Right cardiac atrium (tissue), 5 donors: ENCODE results near the gene RAB30. TPM values are rescaled to one million over a fixed set of nuclear protein-coding genes. Genes with fewer than 3 reads are reported as not detected.

Experiments
- ATAC-seq, 2 donors: fragments of 200-7000 bp; cut with Tn5 transposase; one replicate each; pipeline versions ENCODE4 v1.8.0 to v1.9.1; 2020; ENCODE audit warnings: moderate library complexity in 2 of 2, mild to moderate bottlenecking in 1 of 2
- DNase-seq, 3 donors: peaks; one replicate each; pipeline ENCODE4 v3.0.0-alpha.2; 2020
- H3K27ac ChIP-seq: one replicate; pipeline ENCODE4 v1.5.1; 2013; ENCODE audit warnings: mild to moderate bottlenecking, low read length, control low read depth, moderate library complexity
- H3K27me3 ChIP-seq: one replicate; pipeline ENCODE4 v1.6.1; 2013; ENCODE audit not compliant: control insufficient read depth, insufficient read depth
- H3K4me1 ChIP-seq: one replicate; pipeline ENCODE4 v1.6.1; 2013; ENCODE audit warnings: low read length; ENCODE audit not compliant: control insufficient read depth, insufficient read depth
- H3K4me3 ChIP-seq: one replicate; pipeline ENCODE4 v1.5.1; 2013; ENCODE audit warnings: low read length, control low read depth
- H3K9me3 ChIP-seq: one replicate; pipeline ENCODE4 v1.6.1; 2013; ENCODE audit warnings: low read length; ENCODE audit not compliant: control insufficient read depth
- WGBS: extraction: QIAGEN DNeasy Blood & Tissue Kit; methylation state at CpG from one replicate; pipeline ENCODE4 v1.1.7; 2013; 5-methylcytosine and 5-hydroxymethylcytosine counted together
- intact Hi-C, 4 donors: fragments of 100-400 bp; cut with DNase I; formaldehyde crosslinking; loops; one replicate each; pipeline versions ENCODE4 v1.11.0 to v1.14.0; 2022 to 2023
- polyA plus RNA-seq: library from polyadenylated mRNA; stranded (reverse); fragments of 200-250 nt; gene quantifications from one replicate; pipeline ENCODE4 v1.2.3, GENCODE V29; 2013
- total RNA-seq, 4 donors: library from RNA; stranded (reverse); fragmentation: NEBNext Ultra II Directional; extraction: Animal tissue kit (Norgen Biotek cat#: 25700); gene quantifications; one replicate each; pipeline ENCODE4 v1.2.1, GENCODE V29; 2021
- donor health status: healthy with polysubstance abuse.
- donor health status: DM: no; HTN: yes; CAD: no.
- donor health status: DM: no; HTN: no; CAD: no.
- donor health status: DM: no; HTN: yes; CAD: no; lungs with severe emphysema.
- donor health status: DM: yes; HTN: yes; CAD: no.

RAB30 gene
- total and polyA plus RNA-seq, 5 donors, result 4.6 to 30.6 (median 24.1) TPM

DNA sequence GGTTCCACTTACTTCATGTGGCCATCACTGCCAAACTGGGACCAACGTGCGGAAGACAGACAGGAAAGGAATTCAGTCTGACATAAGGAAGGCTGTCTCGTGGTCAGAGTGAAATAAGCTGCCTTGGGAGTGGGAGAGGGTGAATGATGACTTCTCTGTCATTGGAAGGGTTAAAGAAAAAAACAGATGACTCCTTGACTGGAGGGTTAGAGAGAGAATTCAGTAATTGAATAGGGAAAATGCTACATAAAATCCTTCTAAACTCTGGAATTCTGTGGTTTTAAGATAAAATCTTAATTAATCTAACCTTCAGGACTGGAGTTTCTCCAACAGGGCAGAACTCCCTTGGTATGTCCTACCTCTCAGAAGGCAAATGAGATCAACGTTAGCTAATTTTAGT is 33.8 kb downstream of the RAB30 start:
- H3K4me3 ChIP-seq, result no peak overlapping the region
- DNase-seq, result no peak
- peaks cover 11% of the 10 kb centered on the region for H3K4me1 ChIP-seq
- WGBS, result 48% methylated on average over 4 of the region's 4 CpGs
- intact Hi-C loops, result no loop called here
- H3K9me3 ChIP-seq, result no peaks in the 10 kb centered on the region
- no peak overlapping the region for H3K27ac ChIP-seq
- ATAC-seq, result no peak
- no peaks in the 10 kb centered on the region for H3K27me3 ChIP-seq

GRCh38 chr11:83036701-83037100 is 35.0 kb downstream of the RAB30 start:
- DNase-seq (no peak), ATAC-seq (no peak)
- H3K4me3 ChIP-seq, result no peak overlapping the region
- 64% methylated on average over 5 of the region's 5 CpGs for WGBS
- intact Hi-C loops, result no loop called here
- H3K27me3 ChIP-seq, result no peaks in the 10 kb centered on the region
- H3K4me1 ChIP-seq, result peaks cover 14% of the 10 kb centered on the region
- no peak overlapping the region for H3K27ac ChIP-seq
- no peaks in the 10 kb centered on the region for H3K9me3 ChIP-seq

DNA sequence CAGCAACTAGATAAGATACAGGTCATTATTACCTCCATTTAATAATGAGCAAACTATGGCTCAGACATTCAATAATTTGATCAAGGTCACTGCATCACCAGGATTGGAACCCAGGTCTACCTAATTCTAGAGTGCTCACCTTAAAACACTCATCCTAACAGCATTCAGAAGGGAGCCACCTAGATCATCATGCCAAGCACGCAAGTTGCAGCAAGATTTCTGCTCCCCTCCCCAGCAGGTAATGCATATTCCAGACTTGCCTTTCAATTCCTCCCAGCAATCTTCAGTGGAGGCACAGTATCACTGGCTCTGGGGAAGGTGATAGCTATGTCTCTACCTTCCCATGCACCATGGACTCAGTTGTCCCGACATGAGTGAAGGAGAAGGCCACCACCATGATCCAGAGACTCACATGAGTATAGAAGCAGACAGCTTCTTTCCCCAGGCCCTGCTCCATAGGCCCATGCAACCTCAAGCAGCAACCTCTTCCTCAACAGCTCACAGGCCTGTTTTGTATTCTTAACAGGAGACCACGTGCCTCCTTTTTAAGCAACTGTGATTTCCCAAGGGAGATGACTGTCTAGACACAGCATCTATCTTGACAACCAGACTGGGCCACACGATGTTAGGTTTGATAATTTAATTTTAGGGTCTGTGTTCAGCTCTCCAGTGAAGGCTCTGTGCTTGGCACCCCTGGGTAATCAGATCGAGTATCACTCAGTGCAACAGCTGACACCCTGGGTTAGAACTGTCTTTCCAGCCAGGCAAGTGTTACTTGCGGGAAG is 36.4 kb downstream of the RAB30 start:
- H3K4me1 ChIP-seq, result peaks cover 15% of the 10 kb centered on the region
- peak overlapping the region; percentile 56 for H3K27ac ChIP-seq
- DNase-seq (no peak), ATAC-seq (peak; percentile 20 to 22)
- no peaks in the 10 kb centered on the region for H3K27me3 ChIP-seq
- no peak overlapping the region for H3K4me3 ChIP-seq
- H3K9me3 ChIP-seq, result no peaks in the 10 kb centered on the region
- 65% methylated on average over 6 of the region's 6 CpGs for WGBS
- intact Hi-C loops, result no loop called here

GRCh38 chr11:83034673-83035014 is 37.1 kb downstream of the RAB30 start:
- peaks cover 15% of the 10 kb centered on the region for H3K4me1 ChIP-seq
- ATAC-seq (peak in 1 of 2 donors; percentile 24), DNase-seq (no peak)
- H3K9me3 ChIP-seq, result no peaks in the 10 kb centered on the region
- peak overlapping the region; percentile 38 for H3K27ac ChIP-seq
- no peak overlapping the region for H3K4me3 ChIP-seq
- H3K27me3 ChIP-seq, result no peaks in the 10 kb centered on the region
- intact Hi-C loops, result no loop called here

- ATAC-seq, result peak; percentile 92 to 95
- peak; percentile 42 to 75 (median 73) for DNase-seq
- H3K4me1 ChIP-seq, result peaks cover 15% of the 10 kb centered on the region
- H3K4me3 ChIP-seq, result peak overlapping the region; percentile 42
- WGBS, result 13% methylated on average over 6 of the region's 6 CpGs
- H3K27ac ChIP-seq, result peak overlapping the region; percentile 96
- intact Hi-C loops, result no loop called here
- no peaks in the 10 kb centered on the region for H3K27me3 ChIP-seq
- no peaks in the 10 kb centered on the region for H3K9me3 ChIP-seq
Observed at GRCh38 chr11:83033972-83034672, 37.6 kb downstream of the RAB30 start.

DNA sequence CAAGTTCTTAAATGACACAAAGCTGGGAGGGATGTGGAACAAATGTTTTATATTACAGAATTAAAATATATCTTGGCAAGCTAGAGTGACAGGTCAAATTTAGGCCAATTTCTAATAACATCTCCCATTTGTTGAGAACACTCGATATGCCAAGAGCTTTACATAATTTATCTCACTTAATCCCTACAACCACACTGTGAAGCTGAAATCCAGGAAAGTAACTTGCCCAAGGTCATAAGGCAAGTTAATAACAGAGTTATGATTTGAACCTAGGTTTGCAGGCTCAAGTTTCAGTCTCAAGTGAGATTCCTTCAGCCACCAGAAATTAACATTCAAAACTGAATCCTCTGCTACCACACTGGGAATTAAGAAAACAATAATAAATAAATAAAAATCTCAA is 38.3 kb downstream of the RAB30 start:
- no peaks in the 10 kb centered on the region for H3K27me3 ChIP-seq
- peaks cover 17% of the 10 kb centered on the region for H3K4me1 ChIP-seq
- H3K27ac ChIP-seq, result peak overlapping the region; percentile 57
- ATAC-seq, result peak in 1 of 2 donors; percentile 33
- no peaks in the 10 kb centered on the region for H3K9me3 ChIP-seq
- WGBS, result 41% methylated on average over 1 of the region's 1 CpG
- intact Hi-C loops, result no loop called here
- H3K4me3 ChIP-seq, result peak overlapping the region; percentile 42
- DNase-seq, result no peak

- Histone ChIP-seq H3K4me1 (peaks cover 17% of the 10 kb centered on the region), H3K4me3 (no peak overlapping the region), H3K9me3 (no peaks in the 10 kb centered on the region), H3K27ac (no peak overlapping the region), H3K27me3 (no peaks in the 10 kb centered on the region)
- WGBS, result 85% methylated on average over 4 of the region's 4 CpGs
- intact Hi-C loops, result no loop called here
- no peak for DNase-seq
- ATAC-seq, result no peak
Observed at GRCh38 chr11:83031127-83031526, 40.6 kb downstream of the RAB30 start.

GRCh38 chr11:83027794-83028193 is 43.9 kb downstream of the RAB30 start:
- DNase-seq, result no peak
- Histone ChIP-seq H3K4me3 (no peak overlapping the region), H3K9me3 (no peaks in the 10 kb centered on the region), H3K27me3 (no peaks in the 10 kb centered on the region), H3K27ac (no peak overlapping the region), H3K4me1 (peaks cover 9% of the 10 kb centered on the region)
- 91% methylated on average over 2 of the region's 2 CpGs for WGBS
- intact Hi-C loops, result no loop called here
- ATAC-seq, result no peak

DNA sequence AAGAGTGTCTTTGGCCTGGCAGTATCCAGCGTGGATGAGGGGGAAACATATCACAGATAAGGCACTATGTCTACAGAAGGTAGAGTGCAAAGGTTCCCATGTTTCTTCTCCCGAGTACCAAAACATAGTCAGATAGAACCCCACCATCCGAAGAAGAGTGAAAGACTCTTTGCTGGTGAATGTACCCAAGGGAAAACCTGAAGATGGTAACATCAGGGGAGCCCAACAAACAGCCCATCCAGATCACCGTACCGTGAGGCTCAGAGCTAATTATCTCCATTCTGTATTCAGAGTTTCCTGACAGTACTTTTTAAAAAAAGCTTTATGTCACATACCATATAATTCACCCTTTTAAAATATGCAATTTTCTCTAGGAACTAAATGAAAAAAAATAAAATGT is 44.4 kb downstream of the RAB30 start:
- H3K4me1 ChIP-seq, result peaks cover 9% of the 10 kb centered on the region
- no peaks in the 10 kb centered on the region for H3K9me3 ChIP-seq
- no peak overlapping the region for H3K27ac ChIP-seq
- H3K4me3 ChIP-seq, result no peak overlapping the region
- H3K27me3 ChIP-seq, result no peaks in the 10 kb centered on the region
- ATAC-seq (no peak), DNase-seq (no peak)
- intact Hi-C loops, result no loop called here
- 86% methylated on average over 5 of the region's 5 CpGs for WGBS

DNA sequence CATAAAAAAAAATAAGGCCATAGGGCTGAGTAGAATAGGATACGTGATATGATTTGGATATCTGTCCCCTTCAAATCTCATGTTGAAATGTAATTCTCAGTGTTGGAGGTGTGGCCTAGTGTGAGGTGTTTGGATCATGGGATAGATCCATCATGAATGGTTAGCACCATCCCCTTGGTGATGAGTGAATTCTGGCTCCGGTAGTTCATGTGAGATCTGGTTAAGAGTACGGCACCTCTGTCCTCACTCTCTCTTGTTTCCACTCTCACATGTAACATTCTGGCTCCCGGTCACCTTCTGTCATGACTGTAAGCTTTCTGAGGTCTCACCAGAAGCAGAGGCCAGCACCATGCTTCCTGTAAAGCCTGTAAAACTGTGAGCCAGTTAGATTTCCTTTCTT is 45.5 kb downstream of the RAB30 start:
- Histone ChIP-seq H3K9me3 (no peaks in the 10 kb centered on the region), H3K27me3 (no peaks in the 10 kb centered on the region), H3K4me1 (peaks cover 7% of the 10 kb centered on the region), H3K27ac (no peak overlapping the region), H3K4me3 (no peak overlapping the region)
- ATAC-seq (peak in 1 of 2 donors; percentile 34), DNase-seq (no peak)
- 84% methylated on average over 4 of the region's 4 CpGs for WGBS
- intact Hi-C loops, result no loop called here

GRCh38 chr11:83025267-83025704 is 46.4 kb downstream of the RAB30 start:
- Histone ChIP-seq H3K4me3 (no peak overlapping the region), H3K27ac (no peak overlapping the region), H3K4me1 (peaks cover 9% of the 10 kb centered on the region), H3K9me3 (no peaks in the 10 kb centered on the region), H3K27me3 (no peaks in the 10 kb centered on the region)
- DNase-seq (no peak), ATAC-seq (no peak)
- 55% methylated on average over 2 of the region's 2 CpGs for WGBS
- intact Hi-C loops, result no loop called here
